ENCODE data around the gene C1QTNF9B.

The C1QTNF9B gene

GRCh38 chr13:23919006-23919405, 21.7 kb upstream of the C1QTNF9B start:
- Histone ChIP-seq H3K4me3 (ENCODE audit: insufficient read depth, low read length, poor library complexity, severe bottlenecking) (no peak overlapping the region), H3K79me2 (ENCODE audit: insufficient read depth, low read length) (no peaks in the 10 kb centered on the region), H3K36me3 (ENCODE audit: low read length) (no peaks in the 10 kb centered on the region), H3F3A (ENCODE audit: insufficient read depth) (no peaks in the 10 kb centered on the region), H3K9ac (ENCODE audit: low read length) (no peak overlapping the region), H3K9me3 (ENCODE audit: insufficient read depth, low read length) (no peaks in the 10 kb centered on the region), H2AFZ (ENCODE audit: low read depth, low read length, severe bottlenecking) (no peak overlapping the region), H3K27me3 (ENCODE audit: low read length) (no peaks in the 10 kb centered on the region), H3K4me2 (ENCODE audit: low read depth, low read length, poor library complexity, severe bottlenecking) (no peak overlapping the region), H4K20me1 (ENCODE audit: low read depth, low read length) (no peaks in the 10 kb centered on the region), H3K27ac (ENCODE audit: low read depth, low read length) (no peak overlapping the region), H3K9me2 (replicated peaks; ENCODE audit: insufficient read depth, low read length) (no peaks in the 10 kb centered on the region)
- TF ChIP-seq EZH2phosphoT487 (conservative IDR thresholded peaks at IDR 0.05; ENCODE audit: low read length) (no peak), CTCF (IDR thresholded peaks at IDR 0.05; ENCODE audit: insufficient read depth, low read length, poor library complexity, severe bottlenecking) (no peak)

- H3K27ac ChIP-seq (ENCODE audit: low read depth, low read length): no peak overlapping the region
- H3K79me2 ChIP-seq (ENCODE audit: insufficient read depth, low read length): no peaks in the 10 kb centered on the region
- no peak overlapping the region for H3K4me3 ChIP-seq (ENCODE audit: insufficient read depth, low read length, poor library complexity, severe bottlenecking)
- H3K9ac ChIP-seq (ENCODE audit: low read length): no peak overlapping the region
- H3K9me3 ChIP-seq (ENCODE audit: insufficient read depth, low read length): no peaks in the 10 kb centered on the region
- TF ChIP-seq CTCF (IDR thresholded peaks at IDR 0.05; ENCODE audit: insufficient read depth, low read length, poor library complexity, severe bottlenecking): no peak
- TF ChIP-seq EZH2phosphoT487 (conservative IDR thresholded peaks at IDR 0.05; ENCODE audit: low read length): no peak
- no peaks in the 10 kb centered on the region for H3K9me2 ChIP-seq (replicated peaks; ENCODE audit: insufficient read depth, low read length)
- no peaks in the 10 kb centered on the region for H3F3A ChIP-seq (ENCODE audit: insufficient read depth)
- H3K27me3 ChIP-seq (ENCODE audit: low read length): no peaks in the 10 kb centered on the region
- no peak overlapping the region for H2AFZ ChIP-seq (ENCODE audit: low read depth, low read length, severe bottlenecking)
- no peak overlapping the region for H3K4me2 ChIP-seq (ENCODE audit: low read depth, low read length, poor library complexity, severe bottlenecking)
- no peaks in the 10 kb centered on the region for H3K36me3 ChIP-seq (ENCODE audit: low read length)
- H4K20me1 ChIP-seq (ENCODE audit: low read depth, low read length): no peaks in the 10 kb centered on the region
Measured at GRCh38 chr13:23918208-23918607, 20.9 kb upstream of the C1QTNF9B start.

- no peak overlapping the region for H3K9ac ChIP-seq (ENCODE audit: low read length)
- TF ChIP-seq CTCF (IDR thresholded peaks at IDR 0.05; ENCODE audit: insufficient read depth, low read length, poor library complexity, severe bottlenecking) (no peak), EZH2phosphoT487 (conservative IDR thresholded peaks at IDR 0.05; ENCODE audit: low read length) (no peak)
- H3F3A ChIP-seq (ENCODE audit: insufficient read depth): no peaks in the 10 kb centered on the region
- H4K20me1 ChIP-seq (ENCODE audit: low read depth, low read length): no peaks in the 10 kb centered on the region
- no peak overlapping the region for H3K27ac ChIP-seq (ENCODE audit: low read depth, low read length)
- H3K79me2 ChIP-seq (ENCODE audit: insufficient read depth, low read length): no peaks in the 10 kb centered on the region
- H3K9me2 ChIP-seq (replicated peaks; ENCODE audit: insufficient read depth, low read length): no peaks in the 10 kb centered on the region
- no peak overlapping the region for H3K4me2 ChIP-seq (ENCODE audit: low read depth, low read length, poor library complexity, severe bottlenecking)
- H3K4me3 ChIP-seq (ENCODE audit: insufficient read depth, low read length, poor library complexity, severe bottlenecking): no peak overlapping the region
- H3K36me3 ChIP-seq (ENCODE audit: low read length): no peaks in the 10 kb centered on the region
- no peak overlapping the region for H2AFZ ChIP-seq (ENCODE audit: low read depth, low read length, severe bottlenecking)
- no peaks in the 10 kb centered on the region for H3K9me3 ChIP-seq (ENCODE audit: insufficient read depth, low read length)
- H3K27me3 ChIP-seq (ENCODE audit: low read length): no peaks in the 10 kb centered on the region
Measured at GRCh38 chr13:23915308-23915707, 18.0 kb upstream of the C1QTNF9B start.
